Spleen (tissue), 7 donors: ENCODE measurements around the gene FAM219A.
"Not testable (repeated sequence)": the region's sequence is repeated elsewhere in the genome, so short reads cannot be mapped to it uniquely, and the experiment has no call there.

Experiments
- POLR2AphosphoS5 ChIP-seq, 3 donors: sonication (generic); formaldehyde crosslinking; IDR thresholded peaks; one replicate each; pipeline ENCODE4 v1.5.1; 2017; ENCODE audit warnings: antibody characterized with exemption in 3 of 3
- TF ChIP-seq, protein P1 (sequence below), 11 experiments: fragments of 200-600 bp in 7 of 11; fragments of 450-650 bp in 4 of 11; sonication (generic) in 4 of 11; IDR thresholded peaks in 8 of 11; conservative IDR thresholded peaks in 3 of 11; 1 replicate in 7 of 11; 2 replicates in 4 of 11; pipeline versions ENCODE4 v1.4.0 to v1.8.0; 2016 to 2021; ENCODE audit warnings: antibody characterized with exemption in 11 of 11, inconsistent platforms in 4 of 11, mild to moderate bottlenecking in 1 of 11
- donor health status: DM: no; HTN: no; CAD: no; lungs with moderate emphysema.
- donor health status: DM: no; HTN: no; CAD: no.
- donor health status: DM: no; HTN: no; CAD: no.

DNA sequence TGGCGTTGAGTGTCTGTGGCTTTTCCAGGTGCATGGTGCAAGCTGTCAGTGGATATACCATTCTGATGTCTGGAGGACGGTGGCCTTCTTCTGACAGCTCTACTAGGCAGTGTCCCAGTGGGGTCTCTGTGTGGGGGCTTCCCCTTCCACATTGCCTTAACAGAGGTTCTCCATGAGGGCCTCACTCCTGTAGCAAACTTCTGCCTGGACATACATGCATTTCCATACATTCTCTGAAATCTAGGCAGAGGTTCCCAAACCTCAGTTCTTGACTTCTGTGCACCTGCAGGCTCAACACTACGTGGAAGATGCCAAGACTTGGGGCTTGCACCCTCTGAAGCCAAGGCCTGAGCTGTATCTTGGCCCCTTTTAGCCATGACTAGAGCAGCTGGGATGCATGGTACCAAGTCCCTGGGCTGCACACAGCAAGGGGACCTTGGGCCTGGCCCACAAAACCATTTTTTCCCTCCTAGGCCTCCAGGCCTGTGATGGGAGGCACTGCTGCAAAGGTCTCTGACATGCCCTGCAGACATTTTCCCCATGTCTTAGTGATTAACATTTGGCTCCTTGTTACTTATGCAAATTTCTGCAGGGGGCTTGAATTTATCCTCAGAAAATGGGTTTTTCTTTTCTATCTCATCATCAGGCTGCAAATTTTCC is 90.5 kb downstream of the FAM219A start:
- TF ChIP-seq, protein P1, sequence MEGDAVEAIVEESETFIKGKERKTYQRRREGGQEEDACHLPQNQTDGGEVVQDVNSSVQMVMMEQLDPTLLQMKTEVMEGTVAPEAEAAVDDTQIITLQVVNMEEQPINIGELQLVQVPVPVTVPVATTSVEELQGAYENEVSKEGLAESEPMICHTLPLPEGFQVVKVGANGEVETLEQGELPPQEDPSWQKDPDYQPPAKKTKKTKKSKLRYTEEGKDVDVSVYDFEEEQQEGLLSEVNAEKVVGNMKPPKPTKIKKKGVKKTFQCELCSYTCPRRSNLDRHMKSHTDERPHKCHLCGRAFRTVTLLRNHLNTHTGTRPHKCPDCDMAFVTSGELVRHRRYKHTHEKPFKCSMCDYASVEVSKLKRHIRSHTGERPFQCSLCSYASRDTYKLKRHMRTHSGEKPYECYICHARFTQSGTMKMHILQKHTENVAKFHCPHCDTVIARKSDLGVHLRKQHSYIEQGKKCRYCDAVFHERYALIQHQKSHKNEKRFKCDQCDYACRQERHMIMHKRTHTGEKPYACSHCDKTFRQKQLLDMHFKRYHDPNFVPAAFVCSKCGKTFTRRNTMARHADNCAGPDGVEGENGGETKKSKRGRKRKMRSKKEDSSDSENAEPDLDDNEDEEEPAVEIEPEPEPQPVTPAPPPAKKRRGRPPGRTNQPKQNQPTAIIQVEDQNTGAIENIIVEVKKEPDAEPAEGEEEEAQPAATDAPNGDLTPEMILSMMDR (IDR thresholded peaks at IDR 0.05 in 8 of 11, conservative IDR thresholded peaks at IDR 0.05 in 3 of 11) = not testable (repeated sequence)
- TF ChIP-seq POLR2AphosphoS5 (IDR thresholded peaks at IDR 0.05) = not testable (repeated sequence)
